ENCODE data around the gene PPHLN1. TPM values are rescaled to one million over a fixed set of nuclear protein-coding genes. Genes with fewer than 3 reads are reported as not detected.

The PPHLN1 gene, protein sequence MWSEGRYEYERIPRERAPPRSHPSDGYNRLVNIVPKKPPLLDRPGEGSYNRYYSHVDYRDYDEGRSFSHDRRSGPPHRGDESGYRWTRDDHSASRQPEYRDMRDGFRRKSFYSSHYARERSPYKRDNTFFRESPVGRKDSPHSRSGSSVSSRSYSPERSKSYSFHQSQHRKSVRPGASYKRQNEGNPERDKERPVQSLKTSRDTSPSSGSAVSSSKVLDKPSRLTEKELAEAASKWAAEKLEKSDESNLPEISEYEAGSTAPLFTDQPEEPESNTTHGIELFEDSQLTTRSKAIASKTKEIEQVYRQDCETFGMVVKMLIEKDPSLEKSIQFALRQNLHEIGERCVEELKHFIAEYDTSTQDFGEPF
- total RNA-seq, result 54.1 and 60.8 TPM in 2 replicates

DNA sequence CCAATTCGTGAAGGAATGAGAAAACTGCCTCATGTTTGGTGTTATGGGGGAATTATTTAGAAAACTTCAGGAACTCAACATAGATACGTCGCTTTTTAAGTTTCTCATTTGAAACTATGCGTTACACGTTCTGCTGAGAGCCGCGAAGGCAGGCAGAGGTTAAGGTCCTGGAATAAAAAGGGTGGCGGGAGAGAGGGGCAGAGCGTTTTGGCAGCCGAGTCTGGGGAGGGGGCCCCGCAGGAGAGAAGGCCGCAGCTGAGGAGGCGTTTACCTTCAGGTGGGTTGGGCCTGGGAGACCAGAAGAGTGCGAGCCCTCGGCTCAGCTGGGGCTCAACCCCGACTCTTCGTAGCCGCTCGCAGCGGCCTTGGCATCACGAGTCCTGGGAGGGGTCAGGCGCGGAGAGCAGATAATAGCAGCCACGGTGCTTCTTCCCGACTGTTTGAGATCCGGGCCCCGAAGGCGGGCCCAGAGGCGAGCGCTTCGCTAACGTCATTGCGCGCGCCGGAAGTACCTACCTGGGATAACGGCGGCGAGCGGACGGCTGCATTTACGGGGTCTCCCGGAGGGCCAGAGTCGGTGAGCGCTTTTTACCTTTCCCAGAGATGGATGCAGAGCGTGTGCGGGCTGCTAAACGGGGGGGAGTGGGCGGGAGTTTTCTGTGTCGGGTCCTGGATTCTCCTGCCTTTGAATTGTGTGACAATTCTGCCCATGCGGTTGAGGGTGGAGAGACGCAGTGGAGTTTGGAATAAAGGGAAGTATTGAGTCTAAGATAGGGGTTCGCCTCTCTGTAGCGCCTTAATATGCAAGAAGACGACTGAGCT, at the start of gene PPHLN1, which contains the start of gene ZCRB1:
Gene PPHLN1 (plus strand): TSS at position 515 of the 822 bp plus-strand sequence. CDS start 9,736 bp downstream, outside the sequence.
Gene ZCRB1 (minus strand): TSS at position 442 of the 822 bp plus-strand sequence. CDS start 1,992 bp downstream, outside the sequence.

Small RNAs within 50 kb of the gene (small RNA-seq; reads per million reads assigned to genes)
- gene MIR7851 (ENCODE audit: low replicate concordance) (not detected), gene RF00019 (ENCODE audit: low replicate concordance) (not detected), gene RF00090 (ENCODE audit: low replicate concordance) (not detected), gene RNU6-249P (ENCODE audit: low replicate concordance) (not detected)

Other genes starting within 250 kb of the PPHLN1 start
- gene GXYLT1, start 181.3 kb upstream of the PPHLN1 start, total RNA-seq, result 8.8 and 18.9 TPM in 2 replicates
- 12.3 and 19.2 TPM in 2 replicates for gene YAF2, start 87.9 kb upstream of the PPHLN1 start, total RNA-seq
- gene ZCRB1, start 73 bp upstream of the PPHLN1 start, total RNA-seq, result 18.0 and 26.0 TPM in 2 replicates